PC-9 (cell line): ENCODE results near the gene AIF1L.

Experiments
- CTCF ChIP-seq: fragments of 200-600 bp; sonication (generic); conservative IDR thresholded peaks from 2 replicates; pipeline ENCODE4 v1.6.1; 2017; ENCODE audit warnings: mixed run types, antibody characterized with exemption, mild to moderate bottlenecking, moderate library complexity
- EZH2 ChIP-seq: fragments of 200-600 bp; sonication (generic); IDR thresholded peaks from 2 replicates; pipeline ENCODE4 v1.8.0; 2017; ENCODE audit warnings: antibody characterized with exemption, low read depth

GRCh38 chr9:131119600-131119999, 23.3 kb downstream of the AIF1L start:
- TF ChIP-seq EZH2 (no peak), CTCF (no peak)
